Stimulated activated CD8-positive, alpha-beta memory T cell treated with anti-CD3 and anti-CD28 coated beads, Interleukin-15, amount 100 ng/mL, for 4 hours (primary cell): Measurements from ENCODE around the gene NBPF26.
"Not testable (repeated sequence)": the region's sequence is repeated elsewhere in the genome, so short reads cannot be mapped to it uniquely, and the experiment has no call there.

ENCODE experiments used
- DNase-seq, 2 donors: peaks; one replicate each; pipeline ENCODE4 v3.0.0-alpha.2; 2020; ENCODE audit warnings: low read depth in 2 of 2

The NBPF26 gene

DNA sequence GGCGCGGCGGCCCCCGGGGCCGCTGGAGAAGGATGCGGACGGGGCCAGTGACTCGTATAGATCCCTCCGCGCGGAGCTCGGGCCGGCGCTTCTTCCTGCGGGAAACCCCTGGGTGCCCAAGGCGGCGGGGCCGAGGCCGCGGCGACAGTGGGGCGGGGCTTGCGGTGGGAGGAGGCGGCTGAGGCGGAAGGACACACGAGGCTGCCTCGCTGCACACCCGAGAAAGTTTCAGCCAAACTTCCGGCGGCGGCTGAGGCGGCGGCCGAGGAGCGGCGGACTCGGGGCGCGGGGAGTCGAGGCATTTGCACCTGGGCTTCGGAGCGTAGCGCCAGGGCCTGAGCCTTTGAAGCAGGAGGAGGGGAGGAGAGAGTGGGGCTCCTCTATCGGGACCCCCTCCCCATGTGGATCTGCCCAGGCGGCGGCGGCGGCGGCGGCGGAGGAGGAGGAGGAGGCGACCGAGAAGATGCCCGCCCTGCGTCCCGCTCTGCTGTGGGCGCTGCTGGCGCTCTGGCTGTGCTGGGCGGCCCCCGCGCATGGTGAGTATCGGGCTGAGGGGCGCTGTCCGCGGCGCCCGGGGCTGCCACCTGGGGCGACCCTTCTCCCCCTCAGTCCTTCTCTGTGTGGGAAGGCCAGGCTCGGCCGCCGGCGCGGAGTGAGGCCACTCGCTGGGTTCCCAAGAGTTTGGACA lies at the start of gene NBPF26:
TSS of gene NBPF26 (plus strand) at position 231 of the 688 bp plus-strand sequence.
- DNase-seq = peak; percentile 45 to 51

DNA sequence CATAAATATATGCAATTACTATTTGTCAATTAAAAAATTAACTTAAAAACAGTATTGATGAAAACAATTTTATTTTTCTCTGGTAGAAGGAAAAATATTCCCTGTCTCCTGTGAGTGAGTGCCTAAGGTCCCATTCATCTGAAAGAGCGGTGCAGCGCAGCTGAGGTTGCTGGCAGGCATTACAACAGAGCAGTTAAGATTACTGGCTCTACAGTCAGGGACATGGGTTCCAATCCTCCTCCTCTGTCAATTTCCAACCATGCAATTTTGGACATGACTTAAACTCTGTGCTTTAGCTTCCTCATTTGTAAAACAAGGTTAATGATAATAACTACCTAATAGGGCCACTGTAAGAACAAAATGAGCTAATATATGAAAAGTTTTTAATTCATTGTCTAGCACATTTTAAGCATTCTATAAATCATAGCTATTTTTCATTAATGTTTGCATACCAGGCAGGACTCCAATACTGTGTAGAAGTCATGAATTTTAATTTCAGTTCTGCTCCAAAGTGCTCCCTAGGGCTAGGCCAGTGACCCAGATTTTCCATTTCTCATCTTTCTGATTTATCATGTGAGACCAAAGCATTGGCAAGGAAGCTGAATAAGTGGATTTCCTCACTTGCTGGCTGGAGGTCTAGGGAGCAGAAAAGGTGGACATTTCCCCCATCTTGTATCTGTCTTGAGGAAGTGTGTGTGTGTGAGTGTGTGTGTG lies 43.5 kb upstream of the NBPF26 start:
- not testable (repeated sequence) for DNase-seq

DNA sequence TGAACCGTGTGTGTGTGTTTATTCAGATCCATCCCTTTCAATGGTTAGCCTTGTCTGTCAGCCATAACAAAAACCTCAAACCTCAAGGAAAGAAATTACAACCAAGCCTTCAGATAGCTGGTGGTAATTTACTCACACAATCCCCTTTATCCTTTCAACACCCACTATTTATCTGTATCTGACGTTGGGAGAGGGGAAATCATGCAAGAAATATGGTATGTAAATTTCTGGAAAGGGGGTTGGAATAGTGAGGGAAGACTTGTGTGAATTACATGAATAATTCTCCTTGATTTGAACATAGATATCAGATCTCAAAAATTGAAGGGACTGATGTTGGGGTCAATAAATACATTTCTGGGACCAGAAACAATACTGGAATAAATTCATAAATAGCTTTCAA lies 42.8 kb upstream of the NBPF26 start:
- not testable (repeated sequence) for DNase-seq

- DNase-seq = not testable (repeated sequence)
Observed at GRCh38 chr1:120684397-120684796, 39.3 kb upstream of the NBPF26 start.

DNA sequence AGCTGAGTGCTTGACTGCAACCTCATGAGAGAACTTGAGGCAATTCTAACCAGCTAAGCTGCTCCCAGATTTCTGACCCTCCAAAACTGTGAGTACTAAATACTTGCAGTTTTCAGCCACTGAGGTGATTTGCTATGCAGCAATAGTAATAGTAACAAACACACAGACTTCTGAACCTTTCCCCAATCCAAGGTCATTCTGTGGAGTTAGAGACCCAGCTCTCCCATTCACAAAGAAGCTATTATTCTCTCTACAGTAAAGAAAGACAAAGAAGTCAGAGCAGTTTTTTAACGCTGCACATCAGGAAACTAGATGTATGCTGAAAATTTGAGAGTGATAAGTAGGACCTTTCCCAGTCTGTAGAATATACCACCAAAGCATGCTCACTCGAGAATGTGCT lies 38.1 kb upstream of the NBPF26 start:
- not testable (repeated sequence) for DNase-seq

- not testable (repeated sequence) for DNase-seq
Observed at GRCh38 chr1:120687250-120687649, 36.5 kb upstream of the NBPF26 start.

DNA sequence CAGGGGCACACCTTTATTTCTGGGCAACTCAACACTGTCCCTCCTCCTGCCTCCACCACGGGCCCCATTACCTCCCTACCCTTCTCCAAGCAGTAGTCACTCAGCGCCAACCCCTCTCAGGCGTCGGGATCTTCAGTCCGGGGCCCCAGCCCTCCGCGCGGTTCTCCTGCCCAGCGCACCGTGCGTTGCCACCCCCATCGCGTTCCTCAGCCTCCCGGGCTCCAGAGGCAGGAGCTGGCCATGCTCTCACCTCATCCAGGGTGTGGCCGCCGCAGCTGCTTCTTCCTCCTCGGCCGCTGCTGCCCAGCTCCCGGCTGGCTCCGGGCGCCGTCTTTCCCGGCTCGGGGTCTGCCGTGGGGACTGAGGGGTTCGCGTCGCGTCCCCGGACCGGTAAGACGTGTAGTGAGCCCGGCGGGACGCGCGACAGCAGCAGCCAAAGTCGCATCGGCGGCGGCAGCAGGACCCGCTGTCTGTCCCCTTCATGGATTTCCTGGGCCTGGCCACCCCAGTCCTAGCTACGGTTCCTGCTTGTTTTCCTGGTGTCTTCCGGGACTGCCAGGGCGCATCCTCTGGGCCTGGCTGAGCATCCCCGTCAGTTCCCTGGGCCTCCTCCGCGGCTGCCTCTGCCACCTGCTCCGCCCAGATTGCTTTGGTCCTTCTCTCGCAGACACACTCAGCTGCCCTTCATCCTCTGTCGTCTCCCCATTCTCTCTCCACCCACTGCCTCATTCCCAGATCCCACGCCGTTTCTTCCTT lies 22.8 kb upstream of the NBPF26 start:
- not testable (repeated sequence) for DNase-seq

DNA sequence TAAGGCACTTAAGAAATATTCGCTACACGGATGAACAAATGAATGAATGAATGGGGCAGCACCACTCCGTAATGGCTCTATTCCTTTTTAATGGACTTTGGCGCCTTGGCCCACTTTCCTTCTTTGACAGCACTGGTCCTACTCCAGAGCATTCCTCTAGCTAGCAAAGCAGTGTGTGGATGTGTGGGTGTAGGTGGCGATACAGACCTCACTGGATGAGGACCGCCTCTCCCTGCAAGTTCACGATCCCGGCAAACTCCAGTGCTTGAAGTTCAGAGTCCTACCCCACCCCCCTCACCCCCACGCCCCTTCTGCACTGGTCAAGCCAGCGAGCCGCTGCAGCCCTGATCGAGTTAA lies 409 bp upstream of the NBPF26 start:
- DNase-seq = not testable (repeated sequence)

DNA sequence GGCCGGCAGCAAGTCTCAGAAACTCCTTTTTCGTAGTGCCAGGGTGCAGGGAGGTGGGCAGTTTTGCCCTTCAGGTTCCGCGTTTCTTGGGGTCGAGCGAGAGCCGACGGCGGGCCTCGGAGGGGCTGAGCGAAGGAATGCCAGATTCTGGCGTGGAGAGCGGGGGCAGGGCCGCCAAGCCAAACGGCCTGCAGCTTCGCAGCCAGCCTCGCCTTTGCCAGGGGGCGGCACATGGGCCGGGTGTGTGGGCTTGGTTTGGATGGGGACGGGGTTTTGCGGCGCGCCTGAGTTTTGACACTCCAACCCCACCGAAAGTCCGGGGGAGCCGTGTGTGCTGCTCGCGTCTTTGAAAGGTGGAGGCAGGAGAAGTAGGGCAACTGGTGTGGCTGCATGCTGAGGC lies 762 bp downstream of the NBPF26 start:
- DNase-seq = not testable (repeated sequence)

- not testable (repeated sequence) for DNase-seq
Observed at GRCh38 chr1:120728811-120729210, 5.1 kb downstream of the NBPF26 start.

GRCh38 chr1:120769090-120769489 lies 45.3 kb downstream of the NBPF26 start:
- DNase-seq = not testable (repeated sequence)

- not testable (repeated sequence) for DNase-seq
Observed at GRCh38 chr1:120805452-120805851, 81.7 kb downstream of the NBPF26 start.

DNA sequence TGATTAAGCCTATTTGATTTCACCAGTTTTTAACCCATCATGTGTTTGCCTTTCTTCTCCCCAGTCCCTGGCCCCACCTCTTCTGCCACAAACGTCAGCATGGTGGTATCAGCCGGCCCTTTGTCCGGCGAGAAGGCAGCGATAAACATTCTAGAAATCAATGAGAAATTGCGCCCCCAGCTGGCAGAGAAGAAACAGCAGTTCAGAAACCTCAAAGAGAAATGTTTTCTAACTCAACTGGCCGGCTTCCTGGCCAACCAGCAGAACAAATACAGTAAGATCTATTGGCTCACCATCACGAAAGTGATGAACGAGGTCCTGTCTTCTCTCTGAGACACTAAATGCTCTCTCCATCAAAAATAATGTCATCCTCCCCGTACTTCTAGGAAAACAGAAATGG lies 88.1 kb downstream of the NBPF26 start:
- not testable (repeated sequence) for DNase-seq

- DNase-seq = not testable (repeated sequence)
Observed at GRCh38 chr1:120825051-120825450, 101.3 kb downstream of the NBPF26 start.

DNA sequence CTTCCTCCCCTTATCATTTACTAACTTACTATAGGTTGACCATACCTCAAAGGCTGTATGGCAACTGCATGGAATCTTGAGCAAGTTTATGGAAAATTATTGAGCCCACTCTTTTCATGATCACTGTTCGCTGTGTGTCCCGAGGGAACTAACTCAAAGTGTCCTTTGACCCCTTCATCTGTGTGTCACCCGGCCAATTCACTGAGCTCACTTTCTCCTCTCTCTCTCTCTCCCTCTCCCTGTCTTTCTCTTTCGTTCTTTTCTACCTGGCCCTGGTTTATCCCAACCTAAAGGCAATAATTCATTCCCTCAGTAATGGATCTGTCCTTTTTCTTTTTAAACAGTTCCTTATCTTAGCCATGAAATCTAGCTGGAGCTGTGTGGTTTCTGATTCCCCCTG lies 102.9 kb downstream of the NBPF26 start:
- DNase-seq = not testable (repeated sequence)

DNA sequence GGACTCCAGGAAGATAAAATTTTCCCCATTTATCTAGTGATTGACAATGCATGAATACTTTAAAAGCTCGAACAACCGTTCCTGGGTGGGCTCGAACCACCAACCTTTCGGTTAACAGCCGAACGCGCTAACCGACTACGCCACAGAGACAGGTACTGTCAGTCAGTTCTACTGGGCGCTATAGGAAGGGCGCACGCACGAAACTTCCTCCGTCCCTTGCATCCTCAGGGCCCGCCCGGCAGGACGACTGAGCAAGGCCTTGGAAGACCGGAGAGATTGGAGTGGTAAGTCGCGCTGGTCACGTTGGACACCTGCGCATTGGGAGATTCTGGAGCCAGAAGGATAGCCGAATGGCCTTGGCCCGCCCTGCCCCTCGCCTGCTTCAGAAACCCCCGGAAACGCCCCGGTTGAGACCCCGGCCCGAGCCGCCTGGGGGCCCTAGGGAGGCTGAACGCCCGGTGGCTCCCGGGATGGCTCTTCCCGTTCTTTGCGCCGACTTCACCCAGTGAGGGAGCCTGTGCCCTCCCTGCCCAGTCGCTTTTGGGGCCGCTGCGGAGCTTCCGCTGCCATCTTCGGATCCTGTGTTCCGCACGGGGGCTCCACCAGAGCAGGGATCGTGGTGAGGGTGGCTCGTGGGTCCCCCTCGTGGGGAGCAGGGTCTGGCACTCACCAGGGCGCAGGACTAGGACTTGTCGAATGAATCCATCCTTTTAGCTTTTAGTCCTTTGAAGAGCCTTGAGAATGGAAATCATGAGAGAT lies 120.6 kb downstream of the NBPF26 start:
- DNase-seq = peak; percentile 29 to 39

DNA sequence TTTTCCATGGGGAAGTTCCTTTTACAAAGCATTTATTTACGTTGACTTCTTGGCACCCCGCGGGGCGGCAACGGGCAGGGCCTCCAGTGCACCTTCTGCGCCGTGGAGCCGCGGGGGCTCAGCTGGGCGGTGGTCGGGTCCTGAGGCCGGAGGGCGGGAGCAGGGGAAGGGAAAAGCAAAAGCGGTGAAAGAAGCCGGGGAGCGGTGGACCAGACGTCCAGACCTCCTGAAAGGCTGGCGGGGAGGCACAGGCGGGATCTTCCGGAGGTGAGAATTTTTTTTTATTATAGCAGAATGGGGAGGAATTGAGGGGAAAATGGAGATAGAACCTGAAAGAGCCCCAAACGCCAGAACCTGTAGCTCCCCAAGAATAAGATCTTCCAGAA lies 121.2 kb downstream of the NBPF26 start:
- not testable (repeated sequence) for DNase-seq

DNA sequence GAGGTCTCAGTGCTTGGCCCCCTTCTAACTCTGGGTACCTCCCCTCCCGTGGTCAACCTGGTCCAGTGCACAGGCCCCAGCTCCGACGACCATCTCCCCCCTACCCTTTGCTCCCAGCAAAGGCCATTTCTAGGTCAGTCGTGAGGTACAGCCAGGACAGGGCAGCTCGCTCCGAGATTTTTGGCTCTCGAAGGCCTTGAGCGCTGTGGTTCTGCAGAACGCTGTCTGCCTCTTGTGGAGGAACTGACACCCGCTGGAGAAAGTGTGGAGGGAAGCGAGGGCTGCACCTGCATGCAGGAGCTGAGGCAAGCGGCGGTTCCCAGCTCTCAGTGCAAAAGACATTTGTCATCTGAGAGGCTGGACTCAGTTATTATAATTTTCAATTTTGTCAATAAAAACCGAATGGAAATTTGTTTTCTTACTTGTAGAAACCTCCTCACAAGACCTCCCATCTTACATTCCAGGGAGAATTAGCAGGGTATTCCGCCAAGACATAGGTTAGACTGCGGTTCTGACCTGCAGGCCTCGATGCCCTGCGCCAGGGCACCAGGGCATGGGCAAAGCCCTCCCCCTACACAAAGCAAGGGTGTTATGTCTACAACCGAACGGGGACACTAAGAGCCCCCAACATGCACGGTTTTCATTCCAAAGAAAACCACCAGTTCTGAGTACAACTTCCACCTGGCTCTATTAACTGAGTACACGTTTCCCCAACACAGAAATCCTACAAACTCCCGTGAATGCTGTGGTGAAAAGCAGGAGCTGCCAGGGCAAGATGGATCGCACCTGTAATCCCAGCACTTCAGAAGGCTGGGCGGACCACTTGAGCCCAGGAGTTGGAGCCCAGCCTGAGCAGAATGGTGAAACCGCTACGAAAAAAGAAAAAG lies 125.9 kb downstream of the NBPF26 start:
- not testable (repeated sequence) for DNase-seq

DNA sequence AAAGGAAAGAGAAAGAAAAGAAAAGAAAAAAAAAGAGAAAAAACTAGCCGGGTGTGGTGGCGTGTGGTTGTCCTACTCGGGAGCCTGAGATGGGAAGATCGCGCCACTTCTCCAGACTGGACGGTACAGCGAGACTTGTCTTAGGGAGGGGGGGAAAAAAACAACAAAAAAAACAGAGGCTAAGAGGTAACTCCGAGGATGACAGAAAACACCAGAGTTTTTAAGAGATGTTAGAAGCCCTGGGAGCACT lies 126.5 kb downstream of the NBPF26 start:
- not testable (repeated sequence) for DNase-seq

GRCh38 chr1:120850537-120851421 lies 127.0 kb downstream of the NBPF26 start:
- peak; percentile 42 to 54 for DNase-seq
